GM21576 (cell line): ENCODE results near the gene MAPT.

Experiments
- ATAC-seq: cut with Tn5 transposase; IDR thresholded peaks from one replicate; pipeline ENCODE4 v1.9.1; 2021; ENCODE audit warnings: mild to moderate bottlenecking, moderate library complexity; ENCODE audit not compliant: unreplicated experiment

The MAPT gene

DNA sequence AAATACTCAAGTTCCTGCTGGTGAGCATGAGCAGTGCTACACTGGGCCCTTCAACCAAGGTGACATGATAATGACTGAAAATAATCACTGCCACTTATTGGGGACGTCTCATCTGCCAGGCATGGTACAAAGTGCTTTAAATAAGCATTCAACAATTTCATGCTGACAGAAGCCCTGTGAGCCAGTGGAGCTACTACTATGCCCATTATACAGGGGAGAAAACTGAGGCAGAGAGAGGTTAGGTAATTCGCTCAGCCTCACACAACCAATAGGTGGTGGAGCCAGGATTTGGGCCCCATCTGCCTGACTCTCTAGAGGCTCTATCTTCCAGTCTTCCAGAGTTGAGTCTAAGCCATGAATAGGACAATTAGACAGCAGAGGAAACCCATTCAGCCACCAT, 74.4 kb downstream of the MAPT start:
- no peak for ATAC-seq

DNA sequence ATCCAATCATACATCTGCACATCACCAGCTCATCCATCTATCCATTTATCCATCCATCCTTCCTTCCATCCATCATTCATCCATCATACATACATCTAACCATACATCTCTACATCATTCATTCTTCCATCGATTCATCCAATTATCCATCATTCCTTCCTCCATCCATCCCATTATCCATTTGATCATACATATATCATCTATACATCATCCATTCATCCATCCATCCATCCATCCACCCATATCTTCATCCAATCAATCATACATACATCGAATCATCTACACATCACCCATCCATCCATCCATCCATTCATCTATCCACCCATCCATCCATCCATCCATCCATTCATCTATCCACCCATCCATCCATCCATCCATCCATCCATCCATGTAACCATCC, 75.4 kb downstream of the MAPT start:
- no peak for ATAC-seq

DNA sequence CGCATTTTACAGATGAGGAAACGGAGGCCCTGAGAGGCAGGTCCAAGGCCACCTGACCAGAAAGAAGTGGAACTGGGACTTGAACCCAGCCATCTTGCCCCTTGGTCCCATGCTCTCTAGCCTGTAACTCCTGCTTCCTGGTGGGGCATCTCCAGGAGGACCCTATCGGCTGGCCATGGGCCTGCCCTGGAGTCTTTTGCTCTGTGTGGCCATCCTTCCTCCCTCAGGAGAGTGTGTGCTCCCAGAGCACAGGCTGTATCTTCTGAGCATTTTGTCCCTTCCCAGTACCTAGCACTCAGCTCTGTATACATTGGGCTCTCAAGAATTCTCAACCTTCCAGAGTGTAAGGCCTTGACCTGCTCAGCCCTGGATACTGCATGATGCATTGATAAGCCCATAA, 76.3 kb downstream of the MAPT start:
- no peak for ATAC-seq

DNA sequence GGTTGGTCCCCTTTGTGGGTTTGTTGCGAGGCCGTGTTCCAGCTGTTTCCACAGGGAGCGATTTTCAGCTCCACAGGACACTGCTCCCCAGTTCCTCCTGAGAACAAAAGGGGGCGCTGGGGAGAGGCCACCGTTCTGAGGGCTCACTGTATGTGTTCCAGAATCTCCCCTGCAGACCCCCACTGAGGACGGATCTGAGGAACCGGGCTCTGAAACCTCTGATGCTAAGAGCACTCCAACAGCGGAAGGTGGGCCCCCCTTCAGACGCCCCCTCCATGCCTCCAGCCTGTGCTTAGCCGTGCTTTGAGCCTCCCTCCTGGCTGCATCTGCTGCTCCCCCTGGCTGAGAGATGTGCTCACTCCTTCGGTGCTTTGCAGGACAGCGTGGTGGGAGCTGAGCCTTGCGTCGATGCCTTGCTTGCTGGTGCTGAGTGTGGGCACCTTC, 77.4 kb downstream of the MAPT start:
- no peak for ATAC-seq

DNA sequence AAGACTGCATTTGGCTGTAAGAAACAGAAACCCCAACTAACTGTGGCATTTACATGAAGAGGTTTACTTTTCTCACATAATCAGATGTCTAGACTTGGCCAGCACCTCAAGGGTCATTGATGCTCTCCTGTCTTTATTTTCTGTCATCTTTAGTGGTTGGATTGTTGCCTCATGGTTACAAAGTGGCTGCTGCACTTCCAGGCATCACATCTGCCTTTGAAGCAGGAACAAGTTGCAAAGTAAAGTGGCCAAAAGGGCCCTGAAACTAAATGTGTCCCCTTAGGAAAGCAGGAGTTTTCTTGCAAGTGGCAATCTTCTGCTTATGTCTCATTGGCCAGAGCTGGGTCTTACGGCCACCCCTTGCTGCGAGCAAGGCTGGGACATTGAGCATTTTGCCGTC, 78.2 kb downstream of the MAPT start:
- ATAC-seq, result no peak

DNA sequence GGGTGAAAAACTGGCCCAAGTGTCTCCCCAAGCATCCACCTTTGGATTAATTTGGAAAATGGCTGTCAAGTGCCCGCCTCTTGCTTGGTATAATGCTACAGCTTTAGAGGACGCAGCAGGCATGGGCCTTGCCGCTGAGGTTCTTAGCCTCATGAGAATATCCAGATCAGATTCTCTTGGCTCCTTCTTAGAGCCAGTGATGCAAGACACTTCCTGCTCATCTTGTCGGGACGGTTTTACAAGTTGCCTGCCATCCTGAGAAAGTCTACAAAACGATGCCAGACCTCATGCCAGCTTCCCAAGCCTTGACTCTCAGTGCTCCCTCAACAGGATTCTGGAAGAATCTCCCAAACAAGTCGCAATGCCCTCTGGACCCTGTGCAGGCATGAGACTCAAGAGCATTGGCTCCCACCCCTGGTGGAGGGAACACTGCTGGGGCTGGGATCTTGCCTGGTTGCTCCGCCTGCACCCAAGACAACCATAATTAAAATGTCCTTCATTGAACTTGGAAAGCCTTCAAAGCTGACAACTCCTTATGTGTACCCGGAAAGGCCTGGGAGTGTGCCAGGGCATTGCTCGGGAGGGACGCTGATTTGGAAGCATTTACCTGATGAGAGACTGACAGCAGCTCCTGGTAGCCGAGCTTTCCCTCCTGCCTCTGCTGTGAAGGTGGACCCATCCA, 78.9 kb downstream of the MAPT start:
- ATAC-seq, result no peak

DNA sequence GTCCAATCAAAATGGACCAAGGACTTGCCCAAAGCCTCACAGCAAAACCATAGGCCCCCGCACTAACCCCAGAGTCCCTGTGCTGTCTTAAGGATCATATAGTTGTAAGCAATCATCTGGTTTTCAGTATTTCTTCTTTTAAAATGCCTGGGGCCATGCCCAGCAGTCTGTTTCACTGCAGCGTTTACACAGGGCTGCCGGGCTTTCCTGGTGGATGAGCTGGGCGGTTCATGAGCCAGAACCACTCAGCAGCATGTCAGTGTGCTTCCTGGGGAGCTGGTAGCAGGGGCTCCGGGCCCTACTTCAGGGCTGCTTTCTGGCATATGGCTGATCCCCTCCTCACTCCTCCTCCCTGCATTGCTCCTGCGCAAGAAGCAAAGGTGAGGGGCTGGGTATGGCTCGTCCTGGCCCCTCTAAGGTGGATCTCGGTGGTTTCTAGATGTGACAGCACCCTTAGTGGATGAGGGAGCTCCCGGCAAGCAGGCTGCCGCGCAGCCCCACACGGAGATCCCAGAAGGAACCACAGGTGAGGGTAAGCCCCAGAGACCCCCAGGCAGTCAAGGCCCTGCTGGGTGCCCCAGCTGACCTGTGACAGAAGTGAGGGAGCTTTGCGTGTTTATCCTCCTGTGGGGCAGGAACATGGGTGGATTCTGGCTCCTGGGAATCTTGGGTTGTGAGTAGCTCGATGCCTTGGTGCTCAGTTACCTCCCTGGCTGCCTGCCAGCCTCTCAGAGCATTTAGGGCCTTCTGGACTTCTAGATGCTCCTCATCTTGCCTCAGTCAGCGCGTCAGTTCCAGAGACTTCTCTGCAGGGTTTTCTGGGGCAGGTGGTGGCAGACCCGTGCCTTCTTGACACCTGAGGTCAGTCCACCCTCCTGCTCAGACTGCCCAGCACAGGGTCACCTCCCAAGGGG, 79.8 kb downstream of the MAPT start:
- no peak for ATAC-seq

DNA sequence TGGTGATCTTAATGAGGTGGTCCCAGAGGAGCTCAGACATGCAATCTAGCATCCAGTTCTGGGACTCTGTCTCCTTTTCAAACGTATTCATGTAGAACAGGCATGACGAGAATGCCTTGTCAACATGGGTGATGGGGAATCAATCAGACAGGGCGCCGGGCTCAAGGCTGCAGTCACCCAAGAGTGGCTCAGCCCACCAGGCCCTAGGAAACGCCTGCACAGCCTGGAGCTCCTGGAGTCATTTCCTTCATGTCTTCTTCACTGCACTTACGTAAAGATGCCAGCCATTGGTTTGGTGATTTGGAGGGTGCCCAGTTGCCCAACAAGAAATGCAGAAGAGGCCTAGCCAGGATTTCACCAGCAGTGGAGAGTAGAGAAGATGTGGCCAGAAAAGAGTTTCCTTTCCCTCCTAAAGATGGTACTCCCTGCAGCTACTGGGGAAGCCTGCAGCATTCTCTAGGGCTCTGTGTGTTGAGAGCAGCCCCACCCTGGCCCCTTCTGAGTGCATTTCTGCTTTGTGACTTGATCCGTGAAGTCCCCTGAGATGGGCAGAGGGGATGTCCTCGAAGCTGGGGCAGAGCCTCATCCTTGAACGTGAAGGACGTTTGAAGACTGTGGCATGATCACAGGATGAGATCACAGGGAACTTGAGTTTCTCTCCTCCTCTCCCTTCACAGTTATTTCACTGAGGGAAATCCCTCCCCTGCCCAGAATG, 80.7 kb downstream of the MAPT start:
- ATAC-seq, result no peak

DNA sequence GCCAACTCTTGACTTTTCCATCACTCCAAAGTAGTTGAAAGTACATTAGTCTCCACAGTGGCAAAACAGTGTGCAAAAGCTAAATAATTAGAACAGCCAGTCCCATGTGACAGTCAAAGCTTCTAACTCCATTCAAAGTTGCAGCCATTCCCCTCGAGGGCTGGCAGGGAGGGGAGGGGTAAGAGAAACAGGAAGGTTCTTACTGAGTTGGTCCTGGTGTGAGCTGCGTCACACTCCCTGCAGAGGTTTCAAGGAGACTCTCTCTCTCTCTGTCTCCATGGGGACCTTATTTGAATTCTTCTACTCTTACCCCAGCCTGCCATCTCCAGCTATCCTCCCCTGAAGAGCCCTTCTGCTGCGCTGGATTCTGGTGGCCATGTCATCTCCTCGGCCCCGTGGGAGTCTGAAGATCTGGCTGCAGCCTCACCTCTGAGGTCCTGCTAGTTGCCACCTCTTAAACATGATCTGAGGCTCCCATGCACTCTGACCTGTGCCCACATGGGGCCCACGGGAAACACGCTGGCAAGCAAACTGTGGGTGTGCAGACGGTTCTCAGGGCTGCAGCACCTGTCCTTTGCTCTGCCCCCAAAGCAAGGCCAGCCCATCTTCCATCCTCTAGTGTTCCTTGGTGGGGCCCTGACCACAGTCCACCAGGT, 81.4 kb downstream of the MAPT start:
- no peak for ATAC-seq

DNA sequence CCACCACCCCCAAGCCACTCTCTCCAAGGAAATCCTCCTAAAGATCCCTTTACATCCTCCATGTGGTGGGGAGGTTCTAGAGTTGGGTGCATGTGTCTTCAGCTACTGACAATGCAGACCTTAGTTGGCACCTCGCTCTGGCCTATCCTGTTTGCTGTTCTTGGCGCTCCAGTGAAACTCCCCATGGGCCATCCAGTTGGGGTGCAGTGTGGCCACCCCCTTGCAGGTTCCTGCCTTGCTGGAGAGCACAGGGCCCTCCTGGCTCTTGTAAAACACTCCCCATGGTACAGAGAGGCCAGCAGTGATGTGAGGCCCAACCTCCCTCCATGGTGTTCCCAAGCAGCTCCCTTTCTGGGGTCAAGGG, 82.0 kb downstream of the MAPT start:
- no peak for ATAC-seq

DNA sequence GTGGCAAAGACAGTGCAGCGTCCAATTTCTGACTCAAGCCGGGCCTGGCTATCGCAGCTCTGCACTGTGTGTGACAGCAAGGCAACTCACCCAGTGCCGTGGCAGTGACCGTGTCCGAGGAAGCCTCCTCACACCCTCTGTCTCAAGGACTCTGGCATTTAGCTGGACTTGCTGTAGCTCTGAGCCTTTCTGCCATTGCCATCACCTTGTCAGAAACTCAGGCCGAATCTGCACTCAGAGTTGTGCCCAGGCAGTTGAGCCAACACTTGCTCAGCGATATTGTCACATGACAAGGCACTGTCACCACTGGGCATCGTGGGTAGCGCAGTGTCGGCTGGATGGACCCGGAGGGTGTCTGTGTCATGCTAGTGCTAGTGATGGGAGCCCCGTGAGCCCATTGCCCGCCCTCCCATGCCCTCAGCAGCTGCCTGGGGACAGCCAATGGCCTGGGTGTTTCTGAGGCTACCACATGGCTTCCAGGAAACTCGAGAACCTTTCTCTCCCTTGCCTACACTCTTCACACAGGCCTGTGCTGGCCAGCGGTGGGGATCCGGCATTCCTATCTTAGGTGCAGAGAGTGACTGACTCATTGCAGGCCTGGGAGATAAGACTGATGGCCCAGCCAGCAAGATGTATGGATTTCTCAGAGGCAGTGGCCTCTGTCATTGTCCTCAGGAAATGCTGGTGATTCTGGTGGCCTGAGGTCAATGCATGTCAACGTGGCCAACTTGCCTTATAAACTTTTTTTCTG, 82.6 kb downstream of the MAPT start:
- ATAC-seq, result no peak

DNA sequence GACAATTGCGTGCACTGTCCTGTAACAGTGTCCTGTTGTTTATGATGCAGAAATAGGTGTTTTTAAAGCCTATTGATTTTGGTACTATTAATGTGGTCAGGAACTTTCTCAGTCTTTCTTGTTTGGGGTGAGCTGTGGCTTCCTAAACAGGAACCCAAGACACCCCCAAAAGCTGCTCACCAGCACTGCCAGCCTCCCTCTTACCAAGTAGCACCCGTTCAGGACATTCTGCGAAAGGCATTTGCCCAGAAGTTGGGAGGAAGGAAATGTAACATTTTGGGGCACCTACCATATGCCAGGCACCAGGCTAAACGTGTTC, 83.1 kb downstream of the MAPT start:
- no peak for ATAC-seq

DNA sequence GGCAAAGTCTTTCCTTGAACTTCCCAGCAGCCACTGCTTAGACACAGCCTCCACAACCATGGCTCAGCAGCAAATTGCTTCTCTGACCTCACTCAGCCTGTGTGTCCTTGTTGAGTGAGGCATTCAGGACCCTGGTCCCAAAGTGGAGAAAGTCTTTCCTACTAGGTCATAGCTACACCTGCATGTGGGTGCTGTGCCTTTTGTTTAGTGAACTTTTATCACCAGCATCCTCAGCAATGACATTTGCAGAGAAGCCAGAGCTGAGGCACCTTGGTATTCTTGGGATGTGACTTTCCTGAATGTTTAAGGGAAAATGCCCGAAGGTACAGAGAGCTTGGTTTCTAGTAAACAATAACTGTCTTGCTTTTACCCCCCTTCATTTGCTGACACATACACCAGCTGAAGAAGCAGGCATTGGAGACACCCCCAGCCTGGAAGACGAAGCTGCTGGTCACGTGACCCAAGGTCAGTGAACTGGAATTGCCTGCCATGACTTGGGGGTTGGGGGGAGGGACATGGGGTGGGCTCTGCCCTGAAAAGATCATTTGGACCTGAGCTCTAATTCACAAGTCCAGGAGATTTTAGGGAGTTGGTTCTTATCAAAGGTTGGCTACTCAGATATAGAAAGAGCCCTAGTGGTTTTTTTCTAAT, 83.7 kb downstream of the MAPT start:
- no peak for ATAC-seq

DNA sequence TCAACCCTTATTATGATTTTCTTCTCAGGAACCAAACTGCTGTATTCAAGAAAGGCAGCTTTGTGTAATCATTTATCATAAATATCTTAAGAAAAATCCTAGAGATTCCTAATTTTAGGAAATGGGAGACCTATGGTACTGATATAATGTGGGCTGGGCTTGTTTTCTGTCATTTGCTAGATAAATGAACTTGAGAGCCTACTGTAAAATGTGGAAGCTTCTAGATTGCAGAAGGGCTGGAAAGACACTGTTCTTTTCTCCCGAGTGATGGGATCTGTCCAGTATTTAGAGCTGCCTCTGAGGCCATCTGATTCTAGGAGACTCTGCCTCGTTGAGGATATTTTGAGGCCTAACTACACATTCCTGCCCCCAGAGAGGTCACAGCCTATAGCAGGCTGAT, 84.8 kb downstream of the MAPT start:
- ATAC-seq, result no peak

DNA sequence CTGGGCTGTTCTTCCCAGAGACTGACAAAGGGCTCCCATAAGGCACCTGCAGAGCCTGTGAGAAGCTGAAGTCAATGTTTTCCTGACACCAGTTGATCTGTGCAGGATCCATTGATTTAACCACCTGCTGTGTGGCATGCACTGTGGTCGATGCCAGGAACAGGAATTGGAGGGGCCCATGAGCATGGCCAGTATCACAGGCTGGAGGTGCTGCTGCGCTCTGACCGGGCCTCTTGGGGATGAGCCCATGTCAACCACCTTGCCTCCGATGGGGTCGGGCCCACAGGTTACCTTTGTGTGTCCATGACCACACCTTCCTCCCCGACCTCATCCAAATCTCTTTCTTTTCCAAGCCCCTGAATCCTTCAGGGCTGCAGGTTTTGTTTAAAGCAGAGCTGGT, 86.5 kb downstream of the MAPT start:
- ATAC-seq, result no peak

DNA sequence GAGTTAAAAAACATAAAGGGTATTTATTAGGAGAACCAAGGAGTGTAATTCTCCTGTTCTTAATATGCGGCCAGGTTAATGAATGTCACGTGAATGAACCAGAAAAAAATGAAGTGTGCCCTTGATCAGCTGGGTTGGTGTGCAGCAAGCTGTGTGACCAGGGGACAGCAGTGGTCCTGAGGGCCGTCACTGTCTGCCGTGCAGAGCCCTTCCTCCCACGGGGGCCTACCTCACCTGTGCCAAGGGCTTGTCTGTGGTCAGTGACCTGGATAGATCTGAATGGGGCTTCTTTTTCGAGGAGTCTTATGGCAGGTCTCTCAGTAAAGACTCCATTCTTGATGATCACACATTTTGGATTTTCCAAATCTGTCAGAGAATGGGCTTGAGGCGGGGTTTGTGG, 87.0 kb downstream of the MAPT start:
- ATAC-seq, result no peak

DNA sequence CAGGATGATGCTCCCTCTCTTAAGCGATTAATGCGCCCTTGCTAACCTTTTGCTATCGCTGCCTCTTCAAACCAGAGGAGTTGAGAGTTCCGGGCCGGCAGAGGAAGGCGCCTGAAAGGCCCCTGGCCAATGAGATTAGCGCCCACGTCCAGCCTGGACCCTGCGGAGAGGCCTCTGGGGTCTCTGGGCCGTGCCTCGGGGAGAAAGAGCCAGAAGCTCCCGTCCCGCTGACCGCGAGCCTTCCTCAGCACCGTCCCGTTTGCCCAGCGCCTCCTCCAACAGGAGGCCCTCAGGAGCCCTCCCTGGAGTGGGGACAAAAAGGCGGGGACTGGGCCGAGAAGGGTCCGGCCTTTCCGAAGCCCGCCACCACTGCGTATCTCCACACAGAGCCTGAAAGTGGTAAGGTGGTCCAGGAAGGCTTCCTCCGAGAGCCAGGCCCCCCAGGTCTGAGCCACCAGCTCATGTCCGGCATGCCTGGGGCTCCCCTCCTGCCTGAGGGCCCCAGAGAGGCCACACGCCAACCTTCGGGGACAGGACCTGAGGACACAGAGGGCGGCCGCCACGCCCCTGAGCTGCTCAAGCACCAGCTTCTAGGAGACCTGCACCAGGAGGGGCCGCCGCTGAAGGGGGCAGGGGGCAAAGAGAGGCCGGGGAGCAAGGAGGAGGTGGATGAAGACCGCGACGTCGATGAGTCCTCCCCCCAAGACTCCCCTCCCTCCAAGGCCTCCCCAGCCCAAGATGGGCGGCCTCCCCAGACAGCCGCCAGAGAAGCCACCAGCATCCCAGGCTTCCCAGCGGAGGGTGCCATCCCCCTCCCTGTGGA, 88.6 kb downstream of the MAPT start:
- ATAC-seq, result no peak

DNA sequence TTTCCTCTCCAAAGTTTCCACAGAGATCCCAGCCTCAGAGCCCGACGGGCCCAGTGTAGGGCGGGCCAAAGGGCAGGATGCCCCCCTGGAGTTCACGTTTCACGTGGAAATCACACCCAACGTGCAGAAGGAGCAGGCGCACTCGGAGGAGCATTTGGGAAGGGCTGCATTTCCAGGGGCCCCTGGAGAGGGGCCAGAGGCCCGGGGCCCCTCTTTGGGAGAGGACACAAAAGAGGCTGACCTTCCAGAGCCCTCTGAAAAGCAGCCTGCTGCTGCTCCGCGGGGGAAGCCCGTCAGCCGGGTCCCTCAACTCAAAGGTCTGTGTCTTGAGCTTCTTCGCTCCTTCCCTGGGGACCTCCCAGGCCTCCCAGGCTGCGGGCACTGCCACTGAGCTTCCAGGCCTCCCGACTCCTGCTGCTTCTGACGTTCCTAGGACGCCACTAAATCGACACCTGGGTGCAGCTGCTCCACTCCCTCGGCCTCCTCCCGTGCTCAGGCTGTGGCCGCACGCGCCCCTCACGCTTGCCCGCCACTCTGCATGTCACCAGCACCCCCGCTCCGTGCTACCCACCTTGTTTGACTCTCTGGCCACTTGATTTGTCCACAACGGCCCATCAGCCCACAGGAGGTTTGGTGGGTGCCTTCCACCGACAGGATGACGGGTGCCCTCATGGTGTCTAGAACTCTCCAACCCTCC, 89.4 kb downstream of the MAPT start:
- ATAC-seq, result no peak

DNA sequence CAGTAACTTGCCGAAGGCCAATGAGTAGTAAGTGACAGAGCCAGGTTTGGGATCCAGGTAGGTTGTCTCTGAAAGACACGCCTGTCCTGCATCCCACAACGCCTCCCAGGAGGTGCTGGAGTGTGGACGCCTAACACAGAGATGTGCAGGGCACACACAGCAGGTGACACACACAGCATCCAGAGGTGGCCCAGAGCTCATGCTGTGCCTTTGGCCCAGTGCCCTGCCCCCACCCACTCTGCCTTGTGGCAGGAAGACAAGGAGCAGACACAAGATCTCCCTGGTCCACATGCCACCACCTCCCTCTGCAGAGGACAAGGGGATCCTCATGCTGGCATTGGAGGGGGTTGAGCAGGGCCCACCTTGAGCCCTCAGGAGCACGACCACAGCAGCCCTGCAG, 90.0 kb downstream of the MAPT start:
- ATAC-seq, result no peak
